HS-5 (cell line): ENCODE data around the gene ECI1.

Experiments
- DNase-seq: peaks from one replicate; pipeline ENCODE4 v3.0.0-alpha.2; 2012; ENCODE audit warnings: low read depth

The ECI1 gene, protein sequence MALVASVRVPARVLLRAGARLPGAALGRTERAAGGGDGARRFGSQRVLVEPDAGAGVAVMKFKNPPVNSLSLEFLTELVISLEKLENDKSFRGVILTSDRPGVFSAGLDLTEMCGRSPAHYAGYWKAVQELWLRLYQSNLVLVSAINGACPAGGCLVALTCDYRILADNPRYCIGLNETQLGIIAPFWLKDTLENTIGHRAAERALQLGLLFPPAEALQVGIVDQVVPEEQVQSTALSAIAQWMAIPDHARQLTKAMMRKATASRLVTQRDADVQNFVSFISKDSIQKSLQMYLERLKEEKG

DNA sequence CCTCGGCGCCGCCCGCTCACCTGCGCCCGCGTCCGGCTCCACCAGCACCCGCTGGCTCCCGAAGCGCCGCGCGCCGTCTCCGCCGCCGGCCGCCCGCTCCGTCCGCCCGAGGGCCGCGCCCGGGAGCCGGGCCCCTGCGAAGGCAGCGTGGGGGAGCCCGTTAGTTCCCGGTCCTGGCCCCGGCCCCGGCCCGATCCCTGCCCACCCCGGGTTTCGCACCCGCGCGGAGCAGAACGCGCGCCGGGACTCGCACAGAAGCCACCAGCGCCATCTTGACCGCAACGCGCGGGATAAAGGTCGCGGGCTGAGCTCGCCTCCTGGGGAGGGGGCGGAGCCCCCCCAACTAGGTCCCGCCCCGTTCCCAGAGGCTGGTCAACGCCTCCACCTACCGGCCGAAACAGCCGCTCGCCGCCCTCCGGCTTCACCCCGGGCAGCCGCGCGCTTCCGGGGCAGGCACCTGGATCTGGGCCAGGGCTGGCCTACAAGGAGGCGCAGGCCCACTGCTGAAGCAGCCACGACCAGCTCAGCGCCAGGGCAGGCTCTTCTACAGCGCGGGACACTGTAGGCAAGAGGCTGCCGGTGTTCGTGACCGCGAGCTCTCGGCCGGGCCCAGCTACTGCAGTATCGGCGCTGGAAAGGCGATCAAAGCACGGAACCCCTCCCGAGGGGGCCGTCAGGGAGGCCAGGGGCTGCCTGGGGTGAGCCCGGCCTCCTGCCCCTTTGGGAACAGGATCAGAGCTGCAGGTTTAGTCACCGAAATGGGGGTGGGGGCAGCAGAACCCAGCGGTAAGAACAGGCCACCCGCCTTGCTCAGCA, at the start of gene ECI1:
TSS of gene ECI1 (minus strand) at position 292 of the 816 bp plus-strand sequence. CDS start at position 271, 21 bp downstream.
- peak; percentile 78 for DNase-seq

DNA sequence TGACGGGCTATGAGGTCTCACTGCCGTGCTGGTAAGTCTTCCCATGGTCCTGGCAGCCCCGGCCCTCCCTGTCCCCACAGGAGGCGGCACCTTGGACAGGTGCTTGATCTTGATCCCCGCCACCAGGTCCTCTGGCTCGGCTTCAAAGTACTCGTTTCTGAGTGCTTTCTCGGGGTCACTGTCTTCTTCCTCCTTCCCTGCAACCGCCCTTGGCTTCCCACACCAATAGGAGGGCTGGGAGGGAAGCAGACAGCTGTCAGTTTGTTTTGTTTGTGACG, 48.5 kb upstream of the ECI1 start:
- DNase-seq = no peak

DNA sequence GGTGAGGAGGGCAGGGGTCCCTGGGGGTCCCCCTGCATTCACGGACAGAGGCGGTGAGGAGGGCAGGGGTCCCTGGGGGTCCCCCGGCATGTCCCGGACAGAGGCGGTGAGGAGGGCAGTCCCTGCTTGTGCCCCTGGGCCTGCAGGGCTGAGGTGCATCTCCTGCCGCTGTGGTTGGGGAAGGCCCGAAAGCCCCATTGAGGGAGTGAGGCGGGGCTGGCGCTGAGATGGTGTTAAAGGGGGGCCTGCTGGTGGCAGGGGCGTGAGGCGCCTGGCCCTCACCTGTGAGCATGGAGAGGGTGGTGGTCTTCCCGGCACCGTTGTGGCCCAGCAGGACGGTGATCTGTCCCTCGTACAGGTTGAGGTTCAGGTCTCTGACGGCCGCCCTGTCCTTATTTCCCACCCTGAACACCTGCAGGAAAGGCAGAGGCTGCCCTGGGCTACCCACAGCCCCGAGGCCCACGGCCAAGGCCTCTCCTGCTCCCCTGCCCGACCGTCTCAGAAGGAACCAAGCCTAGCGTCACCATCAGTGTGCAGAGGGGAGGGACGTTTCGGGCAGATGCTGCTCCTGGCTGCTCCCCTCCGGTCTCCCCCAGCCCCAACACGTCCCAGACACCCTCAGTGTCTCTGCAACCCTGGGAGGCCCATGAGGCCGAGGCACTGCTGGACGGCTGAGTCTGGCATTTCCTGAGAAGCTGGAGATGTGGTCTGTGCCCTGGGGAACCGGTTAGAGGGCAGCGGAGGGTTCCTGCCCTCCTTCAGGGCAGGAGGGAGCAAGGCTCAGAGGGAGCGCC, 47.9 kb upstream of the ECI1 start:
- DNase-seq = no peak

DNA sequence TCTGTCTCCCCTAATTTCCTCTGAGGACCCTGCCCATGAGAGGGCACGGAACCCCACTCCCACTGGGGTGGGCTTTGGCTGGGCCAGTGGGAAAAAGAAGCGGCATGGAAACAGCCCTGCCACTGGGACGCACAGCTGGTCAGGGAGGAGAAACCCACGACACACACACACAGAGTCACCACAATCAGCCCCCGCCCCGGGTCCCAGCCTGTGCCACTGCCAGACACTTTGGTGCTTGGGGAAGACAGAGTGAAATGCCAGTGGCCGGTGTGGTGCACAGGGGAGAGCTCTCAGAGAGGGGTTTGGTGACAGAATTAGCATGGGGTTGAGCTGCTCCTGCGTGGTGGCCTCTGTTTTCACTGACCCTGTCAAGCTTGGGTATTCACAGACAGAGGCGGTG, 47.2 kb upstream of the ECI1 start:
- no peak for DNase-seq

DNA sequence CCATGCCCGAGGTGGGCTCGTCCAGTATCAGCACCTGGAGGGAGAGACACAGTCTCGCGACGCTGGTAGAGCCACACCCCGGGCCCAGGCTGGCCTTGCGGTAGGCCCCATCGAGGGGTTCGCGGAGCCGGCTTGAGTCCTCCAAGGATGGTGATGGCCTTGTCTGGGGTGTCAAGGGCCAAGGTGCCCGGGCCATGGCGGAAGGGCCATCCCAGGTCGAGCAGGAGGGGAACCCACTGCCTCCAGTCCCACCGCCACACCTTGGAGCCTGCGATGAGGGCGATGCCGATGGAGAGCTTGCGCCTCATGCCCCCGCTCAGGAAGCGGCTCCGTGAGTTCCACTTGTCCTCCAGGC, 46.1 kb upstream of the ECI1 start:
- DNase-seq = no peak

DNA sequence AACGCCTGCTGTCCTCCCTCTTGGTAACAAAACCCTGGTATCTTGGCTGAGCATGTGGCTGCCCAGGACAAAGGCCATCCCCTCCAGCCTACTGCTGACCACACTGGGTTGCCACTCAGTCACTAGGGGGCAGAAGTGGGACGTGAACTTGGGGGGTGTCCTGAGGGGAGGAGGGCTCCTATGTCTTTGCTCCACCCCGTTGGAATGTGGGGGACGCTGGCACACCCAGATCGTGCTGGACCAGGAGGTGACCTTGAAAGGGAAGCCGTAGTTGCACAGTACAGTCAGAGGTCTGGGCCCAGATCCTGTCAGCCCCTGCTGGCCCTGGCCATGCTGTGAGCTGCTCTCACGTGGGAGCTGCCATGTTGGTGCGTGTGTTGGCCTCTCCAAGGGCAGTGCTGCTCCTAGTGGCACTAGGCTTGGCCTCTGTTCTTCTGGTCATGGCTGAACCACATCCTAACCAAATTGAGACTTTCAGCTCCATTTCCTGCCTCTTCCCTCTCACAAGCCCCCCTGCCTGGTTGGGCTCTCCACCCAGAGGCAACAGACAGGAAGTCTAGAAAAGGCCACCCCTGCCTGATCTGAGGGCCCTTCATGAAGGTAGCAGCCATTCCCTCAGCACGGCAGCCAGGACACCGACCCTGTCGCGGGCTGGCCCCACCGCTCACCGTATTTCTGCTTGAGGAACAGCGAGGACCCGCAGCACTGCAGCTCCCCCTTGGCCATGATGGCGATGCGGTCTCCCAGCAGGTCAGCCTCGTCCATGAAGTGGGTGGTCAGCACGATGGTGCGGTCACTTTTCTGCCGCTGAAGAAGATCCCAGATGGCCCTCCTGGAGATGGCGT, 45.5 kb upstream of the ECI1 start:
- no peak for DNase-seq

DNA sequence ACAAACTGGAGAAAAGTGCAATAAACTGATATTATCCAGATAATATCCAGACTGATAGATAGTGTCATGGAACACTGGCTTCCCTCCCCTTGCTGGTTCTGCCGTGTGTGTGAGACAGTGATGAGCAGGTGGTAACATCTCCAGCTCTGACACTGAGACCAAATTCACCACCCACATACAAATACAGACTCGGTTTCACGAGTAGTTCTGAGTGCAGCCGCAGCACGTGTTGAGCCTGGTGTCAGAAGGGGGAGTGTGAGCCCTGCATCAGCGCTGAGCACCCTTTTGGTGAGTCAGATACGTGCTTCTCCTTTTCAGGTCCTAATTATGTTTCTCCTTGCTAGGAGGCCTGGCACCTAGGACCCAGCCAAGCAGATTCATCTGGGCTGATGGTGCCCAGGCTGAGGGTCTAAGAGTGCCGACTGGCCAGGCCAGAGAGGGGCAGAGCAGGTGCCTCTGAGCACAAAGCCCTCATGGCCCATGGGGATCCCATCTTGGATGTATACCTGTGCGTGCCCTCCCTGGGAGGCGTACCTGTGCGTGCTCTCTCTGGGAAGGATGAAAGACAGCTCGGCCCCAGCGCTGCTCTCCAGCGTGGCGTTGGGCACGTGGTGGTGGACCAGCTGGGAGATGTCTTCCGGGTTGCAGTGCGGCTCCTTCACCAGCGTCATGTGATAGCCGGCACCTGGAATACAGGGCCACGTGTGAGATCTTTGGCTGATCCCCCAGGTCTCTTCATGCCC, 43.8 kb upstream of the ECI1 start:
- no peak for DNase-seq

DNA sequence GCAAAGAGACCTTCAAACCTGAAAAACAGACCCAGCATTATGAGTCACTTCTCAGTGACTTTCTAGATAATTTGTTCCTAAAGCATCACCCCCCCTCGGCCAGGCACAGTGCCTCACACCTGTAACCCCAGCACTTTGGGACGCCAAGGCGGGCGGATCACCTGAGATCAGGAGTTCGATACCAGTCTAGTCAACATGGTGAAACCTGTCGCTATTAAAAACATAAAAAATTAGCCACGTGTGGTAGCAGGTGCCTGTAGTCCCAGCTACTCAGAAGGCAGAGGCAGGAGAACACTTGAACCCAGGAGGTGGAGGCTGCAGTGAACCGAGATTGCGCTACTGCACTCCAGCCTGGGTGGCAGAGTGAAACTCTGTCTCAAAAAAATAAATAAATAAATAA, 40.8 kb upstream of the ECI1 start:
- no peak for DNase-seq

DNA sequence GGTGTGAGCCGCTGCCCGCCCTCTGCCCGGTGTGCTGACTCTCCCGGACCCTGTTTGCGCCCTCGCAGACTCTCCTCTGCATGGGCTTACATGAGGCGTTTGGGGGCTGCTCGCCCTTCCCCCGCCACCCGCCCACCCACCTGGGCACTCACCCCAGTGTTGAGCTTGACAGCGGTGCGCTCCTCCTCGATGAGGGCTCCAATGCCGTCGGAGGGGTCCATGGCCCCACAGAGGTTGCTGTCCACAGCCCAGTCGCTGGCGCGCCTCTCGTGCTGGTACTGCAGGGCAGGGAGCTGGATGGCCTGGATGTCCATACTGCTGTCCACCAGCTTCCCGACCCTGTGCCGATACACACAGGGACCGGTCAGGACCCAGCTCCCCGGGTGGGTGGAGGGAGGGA, 37.9 kb upstream of the ECI1 start:
- no peak for DNase-seq

DNA sequence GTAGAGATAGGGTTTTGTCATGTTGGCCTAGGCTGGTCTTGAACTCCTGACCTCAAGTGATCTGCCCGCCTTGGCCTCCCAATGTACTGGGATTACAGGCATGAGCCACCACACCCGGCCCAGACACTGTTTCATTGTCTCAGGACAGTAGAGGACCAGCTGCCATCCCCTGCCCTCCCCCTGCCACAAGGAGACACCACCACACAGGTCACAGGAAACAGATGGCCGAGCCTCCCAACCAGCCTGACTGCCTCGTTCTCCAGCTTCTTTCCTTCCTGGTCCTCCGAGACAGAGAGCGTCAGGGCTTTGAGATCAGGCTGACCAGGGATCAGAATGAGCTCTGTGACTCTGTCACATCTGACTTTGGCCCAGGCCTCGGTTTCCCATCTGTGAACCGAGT, 37.3 kb upstream of the ECI1 start:
- no peak for DNase-seq

DNA sequence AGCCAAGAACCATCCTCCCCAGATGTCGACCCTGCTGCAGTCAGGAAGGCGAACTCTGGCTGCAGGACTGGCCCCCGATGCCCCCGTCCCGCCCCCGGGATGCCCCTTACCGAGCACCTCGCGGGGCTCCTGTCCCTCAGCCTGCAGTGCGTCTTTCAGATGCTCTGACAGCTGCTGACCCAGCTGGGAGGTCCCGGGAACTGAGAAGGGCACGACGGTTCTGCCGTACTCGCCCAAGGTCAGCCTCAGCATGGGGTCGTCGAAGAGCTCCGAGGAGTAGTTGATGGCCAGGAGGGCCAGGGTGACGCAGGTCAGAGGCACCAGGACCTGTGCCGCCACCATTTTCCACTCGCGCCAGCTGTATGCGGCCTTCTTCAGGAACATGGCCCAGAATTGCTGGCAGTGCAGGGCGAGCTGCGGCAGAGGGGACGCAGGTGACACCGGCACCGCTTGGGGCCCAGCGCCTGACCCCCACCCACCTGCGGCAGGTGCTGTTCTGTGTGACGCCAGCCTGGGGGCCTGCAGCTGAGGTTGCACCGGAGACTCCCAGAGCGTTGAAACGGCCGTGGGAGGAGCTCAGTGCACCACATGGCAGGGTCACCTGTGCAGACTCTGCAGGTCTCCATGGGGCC, 36.6 kb upstream of the ECI1 start:
- no peak for DNase-seq

DNA sequence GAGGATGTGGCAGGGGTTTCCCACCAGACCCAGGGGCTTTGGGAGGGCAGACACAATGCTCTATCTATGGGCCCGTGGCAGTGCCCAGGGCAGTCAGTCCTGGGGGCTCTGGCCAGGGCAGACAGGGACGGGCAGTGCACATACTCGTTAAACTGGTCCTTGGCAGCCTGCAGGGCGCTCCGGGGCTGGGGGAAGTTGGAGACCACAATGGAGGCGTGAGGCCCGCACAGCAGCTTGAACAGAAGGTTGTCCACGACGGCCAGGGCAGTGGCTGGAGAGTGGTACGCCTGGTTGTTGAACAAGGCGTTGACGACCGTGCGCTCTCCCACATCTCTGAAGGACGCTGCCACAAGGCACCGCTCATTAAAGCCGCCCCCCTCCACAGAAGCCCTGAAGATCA, 35.2 kb upstream of the ECI1 start:
- no peak for DNase-seq

DNA sequence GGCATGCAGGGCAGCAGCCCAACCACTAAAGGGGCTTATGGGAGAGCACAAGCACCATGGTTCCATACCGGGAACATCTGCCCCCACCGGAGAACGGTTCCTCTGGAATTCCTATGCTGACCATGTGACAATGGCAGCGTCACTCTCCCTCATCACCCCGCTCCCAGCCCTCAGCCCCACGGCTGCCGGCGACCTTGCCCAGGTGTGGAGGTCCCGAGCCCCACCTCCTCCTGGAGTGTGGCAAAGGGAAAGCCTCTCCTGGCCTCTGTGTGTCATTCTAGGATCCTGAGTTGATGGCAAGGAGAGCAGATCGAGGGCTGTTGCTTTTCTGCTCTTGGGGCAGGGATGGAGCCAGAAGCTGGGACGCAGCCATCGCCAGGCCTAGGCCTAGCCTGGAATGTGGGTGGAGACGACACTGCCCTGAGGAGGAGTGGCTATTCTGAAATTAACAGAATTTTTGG, 34.4 kb upstream of the ECI1 start:
- no peak for DNase-seq

DNA sequence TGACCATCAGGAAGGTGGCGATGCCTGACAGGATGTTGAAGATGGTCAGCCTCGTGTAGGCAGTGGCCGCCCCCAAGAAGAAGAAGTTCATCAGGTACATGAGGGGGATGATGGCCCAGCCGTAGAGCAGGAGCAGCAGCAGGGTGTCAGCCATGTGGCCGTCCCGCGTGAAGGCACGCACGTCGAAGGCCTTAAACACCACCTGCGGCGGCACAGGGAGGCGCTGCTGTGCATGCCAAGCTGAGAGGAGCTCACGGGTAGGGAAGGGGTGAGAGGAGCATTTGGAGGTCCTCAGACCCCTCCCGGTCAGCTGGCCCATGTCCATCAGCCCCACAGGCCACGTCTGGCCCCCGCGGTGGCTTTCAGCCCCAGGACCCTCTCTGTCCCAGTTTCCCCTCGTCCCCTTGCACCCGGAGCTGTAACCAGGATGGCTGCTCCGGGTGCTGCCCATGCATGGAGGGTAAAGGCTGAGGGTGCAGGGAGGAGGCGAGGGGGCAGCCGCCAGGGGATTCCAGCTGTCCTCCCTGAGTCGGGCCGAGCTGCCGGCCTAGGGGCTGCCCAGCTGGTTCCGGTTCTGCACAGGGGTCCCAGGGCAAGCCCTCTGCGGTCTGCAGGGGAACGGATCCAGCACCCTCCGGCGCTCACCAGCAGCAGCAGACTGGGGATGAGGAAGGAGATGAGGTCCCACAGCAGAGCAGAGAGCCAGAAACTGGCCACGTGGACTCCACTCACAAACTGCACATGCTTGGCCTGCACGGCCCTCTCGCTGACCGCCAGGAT, 33.6 kb upstream of the ECI1 start:
- DNase-seq = no peak

DNA sequence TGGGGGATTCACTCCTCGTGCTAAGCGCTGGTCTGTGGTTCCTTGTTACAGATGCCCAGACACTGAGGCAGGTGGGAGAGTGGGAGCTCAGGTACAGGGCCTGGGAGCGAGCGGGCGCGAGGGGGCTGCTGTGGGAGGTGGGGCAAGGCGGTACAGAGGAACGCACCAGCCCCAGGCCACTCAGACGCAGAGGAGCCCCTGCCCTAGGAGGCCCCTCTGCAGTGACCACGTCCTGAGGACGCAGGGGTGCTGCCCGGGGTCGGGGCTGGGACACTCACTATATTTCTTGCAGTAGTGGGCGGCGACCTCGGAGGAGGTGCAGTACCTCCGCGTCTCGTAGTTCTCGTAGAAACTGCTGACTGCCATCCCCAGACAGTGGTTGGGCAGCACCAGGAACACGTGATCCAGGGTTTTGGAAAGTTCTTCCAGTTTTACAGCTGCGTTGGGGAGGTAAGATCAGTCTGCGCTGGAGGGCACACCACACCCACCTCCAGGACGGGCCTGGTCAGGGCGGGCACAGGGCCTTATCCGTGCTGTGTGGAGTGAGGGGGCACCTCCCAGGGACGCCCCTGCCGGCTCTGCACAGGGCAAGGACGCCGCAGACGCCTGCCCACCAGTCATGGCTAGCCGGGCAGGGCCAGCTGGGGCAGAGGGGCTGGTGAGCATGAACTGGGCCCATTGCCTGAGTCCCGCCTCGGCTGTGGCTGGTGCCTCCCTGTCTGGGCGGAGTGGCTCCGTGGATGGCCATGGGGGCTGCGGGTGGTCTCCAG, 32.8 kb upstream of the ECI1 start:
- no peak for DNase-seq

DNA sequence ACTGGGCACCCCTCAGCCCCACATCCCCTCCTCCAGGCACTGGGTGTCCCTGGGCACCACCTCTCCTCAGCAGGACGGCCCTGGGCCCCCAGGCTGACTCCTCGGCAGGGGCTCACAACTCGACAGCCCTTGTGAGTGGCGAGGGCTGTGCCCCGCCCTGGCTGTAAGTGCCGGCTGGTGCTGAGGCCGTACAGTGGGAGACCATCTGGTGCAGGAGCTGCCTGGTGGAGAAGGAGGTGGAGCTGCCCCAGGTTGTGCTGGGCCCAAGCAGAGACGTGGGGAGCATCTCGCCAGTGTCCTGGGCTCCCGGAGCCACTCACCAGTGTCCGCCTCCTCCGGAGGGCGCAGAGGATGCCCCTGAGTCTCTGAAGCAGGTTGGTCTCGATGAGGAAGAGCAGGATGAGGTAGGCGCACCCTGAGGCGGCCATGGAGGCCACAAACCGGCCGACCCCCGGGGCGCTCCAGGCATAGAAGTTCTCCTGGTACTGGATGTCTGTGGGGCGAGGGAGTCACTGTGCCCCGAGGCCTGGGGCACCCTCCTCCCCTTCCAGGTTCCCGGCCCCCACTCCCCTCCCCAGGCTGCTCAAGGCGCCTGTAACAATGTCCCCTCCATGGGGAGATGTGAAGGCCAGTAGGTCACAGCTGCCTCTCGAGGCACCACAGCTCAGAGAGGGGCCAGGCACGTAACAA, 31.6 kb upstream of the ECI1 start:
- DNase-seq = no peak

DNA sequence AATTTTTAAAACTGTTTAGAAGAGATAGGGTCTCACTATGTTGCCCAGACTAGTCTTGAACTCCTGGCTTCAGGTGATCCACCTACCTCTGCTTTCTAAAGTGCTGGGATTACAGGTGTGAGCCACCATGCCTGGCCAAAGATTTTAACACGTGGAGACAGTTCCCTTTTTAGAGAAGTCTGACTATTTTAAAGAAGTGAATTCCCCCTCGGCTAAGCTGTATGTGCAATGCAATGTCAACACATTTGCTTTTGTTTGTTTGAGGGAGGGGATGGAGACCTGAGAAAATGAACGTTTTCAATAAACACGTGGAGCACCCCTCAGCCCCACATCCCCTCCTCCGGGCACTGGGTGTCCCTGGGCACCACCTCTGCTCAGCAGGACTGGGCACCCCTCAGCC, 30.9 kb upstream of the ECI1 start:
- no peak for DNase-seq

DNA sequence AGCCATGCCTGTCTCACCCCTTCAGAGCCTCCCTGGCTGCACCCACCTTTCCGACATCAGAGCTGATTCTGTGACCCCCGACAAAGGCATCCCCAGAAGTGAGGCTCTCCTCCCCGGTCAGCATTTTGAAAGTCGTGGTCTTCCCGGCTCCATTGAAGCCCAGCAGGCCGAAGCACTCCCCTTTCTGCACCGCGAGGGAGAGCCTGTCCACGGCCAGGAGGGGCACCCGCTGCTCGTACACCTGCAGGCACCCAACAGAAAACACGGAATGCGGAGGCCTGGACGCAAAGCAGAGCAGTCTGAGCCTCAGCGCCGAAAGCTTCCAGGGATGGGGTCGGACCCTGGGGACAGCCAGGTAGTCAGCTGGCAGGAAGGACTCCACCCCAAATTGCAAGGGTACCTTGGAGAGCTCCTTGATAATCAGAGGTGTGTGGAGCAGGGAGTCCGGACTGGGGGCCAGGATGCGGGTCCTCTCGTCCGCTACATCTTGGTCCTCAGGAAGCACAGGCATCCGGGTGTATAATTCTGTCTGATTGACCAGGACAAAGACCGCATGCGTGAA, 29.7 kb upstream of the ECI1 start:
- no peak for DNase-seq
